HG03159 (cell line): ENCODE results near the gene TMEM72.

Experiments
- ATAC-seq: cut with Tn5 transposase; IDR thresholded peaks from one replicate; pipeline ENCODE4 v1.9.1; 2021; ENCODE audit warnings: mild to moderate bottlenecking, moderate library complexity; ENCODE audit not compliant: unreplicated experiment

Gene TMEM72

GRCh38 chr10:44914891-44915290 lies 3.8 kb downstream of the TMEM72 start:
- no peak for ATAC-seq

GRCh38 chr10:44916429-44916828 lies 5.3 kb downstream of the TMEM72 start:
- no peak for ATAC-seq

- no peak for ATAC-seq
These were observed 6.7 kb downstream of the TMEM72 start for GRCh38 chr10:44917848-44918247.

- no peak for ATAC-seq
These were observed 9.1 kb downstream of the TMEM72 start for GRCh38 chr10:44920252-44920651.

GRCh38 chr10:44921061-44921460 lies 9.9 kb downstream of the TMEM72 start:
- no peak for ATAC-seq

GRCh38 chr10:44921506-44921905 lies 10.4 kb downstream of the TMEM72 start:
- ATAC-seq: no peak

- ATAC-seq: no peak
These were observed 10.9 kb downstream of the TMEM72 start for GRCh38 chr10:44922021-44922420.

- ATAC-seq: no peak
These were observed 11.8 kb downstream of the TMEM72 start for GRCh38 chr10:44922796-44923545.

- no peak for ATAC-seq
These were observed 12.5 kb downstream of the TMEM72 start for GRCh38 chr10:44923611-44924010.

GRCh38 chr10:44924261-44925040 lies 13.3 kb downstream of the TMEM72 start:
- no peak for ATAC-seq

- ATAC-seq: no peak
These were observed 14.1 kb downstream of the TMEM72 start for GRCh38 chr10:44925224-44925623.

- no peak for ATAC-seq
These were observed 14.9 kb downstream of the TMEM72 start for GRCh38 chr10:44925811-44926750.

GRCh38 chr10:44926751-44927351 lies 15.7 kb downstream of the TMEM72 start:
- ATAC-seq: no peak

- ATAC-seq: no peak
These were observed 16.2 kb downstream of the TMEM72 start for GRCh38 chr10:44927352-44927751.

- ATAC-seq: no peak
These were observed 17.3 kb downstream of the TMEM72 start for GRCh38 chr10:44928462-44928861.

- ATAC-seq: no peak
These were observed 18.5 kb downstream of the TMEM72 start for GRCh38 chr10:44929356-44930255.

GRCh38 chr10:44930904-44931620 lies 19.9 kb downstream of the TMEM72 start:
- ATAC-seq: no peak

GRCh38 chr10:44931621-44932516 lies 20.7 kb downstream of the TMEM72 start:
- no peak for ATAC-seq
